ENCODE data around the gene KLK11.

Gene KLK11

GRCh38 chr19:51026554-51026831 lies at the start of gene KLK11:
Gene KLK11, minus strand, starts transcription at chr19:51026616. Its CDS starts 985 bp downstream, at chr19:51025631.
- no peaks in the 10 kb centered on the region for H3K4me1 ChIP-seq (ENCODE audit: control insufficient read depth in 1 of 2, insufficient read depth in 1 of 2, low read depth in 1 of 2, low read length in 1 of 2)
- no peak within 1 kb of the TSS for H3K27ac ChIP-seq
- no peak for TF ChIP-seq CTCF (IDR thresholded peaks at IDR 0.05)
- H3K4me3 ChIP-seq (ENCODE audit: low read depth in 1 of 2, low read length in 1 of 2) = no peak within 1 kb of the TSS
- no peaks in the 10 kb centered on the region for H3K9me3 ChIP-seq
- H3K27me3 ChIP-seq = peaks cover 72% of the 10 kb centered on the region
- H3K36me3 ChIP-seq = no peaks in the 10 kb centered on the region

GRCh38 chr19:51075998-51076397 lies 49.6 kb upstream of the KLK11 start:
- Histone ChIP-seq H3K36me3 (no peaks in the 10 kb centered on the region), H3K4me1 (ENCODE audit: control insufficient read depth in 1 of 2, insufficient read depth in 1 of 2, low read depth in 1 of 2, low read length in 1 of 2) (no peaks in the 10 kb centered on the region), H3K27me3 (peaks cover 25% of the 10 kb centered on the region), H3K27ac (no peak overlapping the region), H3K4me3 (ENCODE audit: low read depth in 1 of 2, low read length in 1 of 2) (no peak overlapping the region), H3K9me3 (no peaks in the 10 kb centered on the region)
- no peak for TF ChIP-seq CTCF (IDR thresholded peaks at IDR 0.05)

GRCh38 chr19:51071095-51071405 lies 44.6 kb upstream of the KLK11 start:
- no peaks in the 10 kb centered on the region for H3K9me3 ChIP-seq
- no peak overlapping the region for H3K4me3 ChIP-seq (ENCODE audit: low read depth in 1 of 2, low read length in 1 of 2)
- no peaks in the 10 kb centered on the region for H3K4me1 ChIP-seq (ENCODE audit: control insufficient read depth in 1 of 2, insufficient read depth in 1 of 2, low read depth in 1 of 2, low read length in 1 of 2)
- no peak for TF ChIP-seq CTCF (IDR thresholded peaks at IDR 0.05)
- no peaks in the 10 kb centered on the region for H3K36me3 ChIP-seq
- peaks cover 53% of the 10 kb centered on the region for H3K27me3 ChIP-seq
- no peak overlapping the region for H3K27ac ChIP-seq

GRCh38 chr19:51070334-51071094 lies 44.1 kb upstream of the KLK11 start:
- Histone ChIP-seq H3K9me3 (no peaks in the 10 kb centered on the region), H3K36me3 (no peaks in the 10 kb centered on the region), H3K27me3 (peaks cover 58% of the 10 kb centered on the region), H3K4me1 (ENCODE audit: control insufficient read depth in 1 of 2, insufficient read depth in 1 of 2, low read depth in 1 of 2, low read length in 1 of 2) (no peaks in the 10 kb centered on the region), H3K4me3 (ENCODE audit: low read depth in 1 of 2, low read length in 1 of 2) (no peak overlapping the region), H3K27ac (no peak overlapping the region)
- TF ChIP-seq CTCF (IDR thresholded peaks at IDR 0.05) = no peak

- no peak overlapping the region for H3K27ac ChIP-seq
- H3K36me3 ChIP-seq = no peaks in the 10 kb centered on the region
- H3K4me3 ChIP-seq (ENCODE audit: low read depth in 1 of 2, low read length in 1 of 2) = no peak overlapping the region
- TF ChIP-seq CTCF (IDR thresholded peaks at IDR 0.05) = no peak
- H3K4me1 ChIP-seq (ENCODE audit: control insufficient read depth in 1 of 2, insufficient read depth in 1 of 2, low read depth in 1 of 2, low read length in 1 of 2) = no peaks in the 10 kb centered on the region
- no peaks in the 10 kb centered on the region for H3K9me3 ChIP-seq
- H3K27me3 ChIP-seq = peaks cover 83% of the 10 kb centered on the region
Observed at GRCh38 chr19:51066393-51067186, 40.2 kb upstream of the KLK11 start.
